AG04450 (cell line): ENCODE measurements around the gene SNAP25. TPM values are rescaled to one million over a fixed set of nuclear protein-coding genes. Genes with fewer than 3 reads are reported as not detected.

Experiments
- CTCF ChIA-PET: fragments of 300-600, 350-600 bp; formaldehyde crosslinking; extraction: SDS; loops from one replicate; lab custom pipeline; 2022; ENCODE audit warnings: antibody characterized with exemption, inconsistent platforms; lab: Charles Lee
- POLR2A ChIA-PET: fragments of 350-600 bp; formaldehyde crosslinking; extraction: SDS; loops from one replicate; lab custom pipeline; 2021; ENCODE audit warnings: antibody characterized with exemption, inconsistent platforms; lab: Yijun Ruan, JAX
- DNase-seq: peaks from one replicate; pipeline ENCODE4 v3.0.0-alpha.2; 2011; ENCODE audit warnings: low read depth, low spot score
- H3K27ac ChIP-seq: one replicate; pipeline ENCODE4 v1.5.1; 2012; ENCODE audit warnings: low read depth, low read length, control low read depth
- H3K27me3 ChIP-seq: one replicate; pipeline ENCODE4 v1.6.0; 2012; ENCODE audit warnings: low read length; ENCODE audit not compliant: control insufficient read depth, insufficient read depth
- H3K4me3 ChIP-seq: 2 replicates; pipeline ENCODE4 v1.5.1; 2011; ENCODE audit warnings: mild to moderate bottlenecking, low read depth, low read length, control low read depth
- H3K9me3 ChIP-seq: 2 replicates; pipeline ENCODE4 v1.5.1; 2012; ENCODE audit warnings: low read length; ENCODE audit not compliant: control insufficient read depth, insufficient read depth
- polyA plus RNA-seq: library from polyadenylated mRNA; depleted of rRNA; stranded (reverse); fragments of >200 nt; gene quantifications from 2 replicates; pipeline ENCODE4 v1.2.3, GENCODE V29; 2011
- TF ChIP-seq, protein P1 (sequence below): IDR thresholded peaks from 2 replicates; pipeline ENCODE4 v1.5.1; 2011; ENCODE audit warnings: low read depth, low read length, control low read depth, inconsistent platforms

SNAP25 gene
- polyA plus RNA-seq, 1 experiment: 6.6 TPM

- Histone ChIP-seq H3K27me3 (peaks cover 8% of the 10 kb centered on the region), H3K4me3 (no peak overlapping the region), H3K27ac (no peak overlapping the region), H3K9me3 (no peaks in the 10 kb centered on the region; the same call in 1 of the 2 replicates)
- CTCF ChIA-PET: interaction anchor here (1.2 kb wide), 1 partner anchor 81 kb away, joined by 3 read pairs; no protein-coding TSS in a partner anchor
- TF ChIP-seq, protein P1, sequence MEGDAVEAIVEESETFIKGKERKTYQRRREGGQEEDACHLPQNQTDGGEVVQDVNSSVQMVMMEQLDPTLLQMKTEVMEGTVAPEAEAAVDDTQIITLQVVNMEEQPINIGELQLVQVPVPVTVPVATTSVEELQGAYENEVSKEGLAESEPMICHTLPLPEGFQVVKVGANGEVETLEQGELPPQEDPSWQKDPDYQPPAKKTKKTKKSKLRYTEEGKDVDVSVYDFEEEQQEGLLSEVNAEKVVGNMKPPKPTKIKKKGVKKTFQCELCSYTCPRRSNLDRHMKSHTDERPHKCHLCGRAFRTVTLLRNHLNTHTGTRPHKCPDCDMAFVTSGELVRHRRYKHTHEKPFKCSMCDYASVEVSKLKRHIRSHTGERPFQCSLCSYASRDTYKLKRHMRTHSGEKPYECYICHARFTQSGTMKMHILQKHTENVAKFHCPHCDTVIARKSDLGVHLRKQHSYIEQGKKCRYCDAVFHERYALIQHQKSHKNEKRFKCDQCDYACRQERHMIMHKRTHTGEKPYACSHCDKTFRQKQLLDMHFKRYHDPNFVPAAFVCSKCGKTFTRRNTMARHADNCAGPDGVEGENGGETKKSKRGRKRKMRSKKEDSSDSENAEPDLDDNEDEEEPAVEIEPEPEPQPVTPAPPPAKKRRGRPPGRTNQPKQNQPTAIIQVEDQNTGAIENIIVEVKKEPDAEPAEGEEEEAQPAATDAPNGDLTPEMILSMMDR: no peak
- POLR2A ChIA-PET: no interaction called here
- DNase-seq: no peak
Measured at GRCh38 chr20:10172998-10173655, 45.5 kb upstream of the SNAP25 start.

DNA sequence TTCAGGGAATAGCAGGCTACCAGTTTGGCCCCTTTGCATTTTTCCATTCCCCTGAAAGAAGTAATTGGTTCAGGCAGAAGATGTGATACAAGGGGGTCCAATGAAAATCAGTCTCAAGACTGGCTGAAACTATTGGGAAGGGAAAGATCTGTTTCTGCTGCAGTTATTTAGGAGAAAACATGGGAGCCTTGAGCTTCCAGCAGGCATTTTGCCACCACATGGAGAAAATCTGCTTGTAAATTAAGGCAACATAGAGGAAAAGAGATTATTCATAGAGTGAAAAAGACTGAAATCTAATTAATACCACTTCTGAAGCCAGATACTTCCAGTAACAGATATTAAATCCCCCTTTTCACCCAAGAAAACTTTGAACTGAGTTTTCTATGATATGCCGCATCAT is 44.2 kb upstream of the SNAP25 start:
- Histone ChIP-seq H3K27ac (no peak overlapping the region), H3K27me3 (peaks cover 6% of the 10 kb centered on the region), H3K4me3 (no peak overlapping the region), H3K9me3 (no peaks in the 10 kb centered on the region; the same call in 1 of the 2 replicates)
- ChIA-PET POLR2A (no interaction called here), CTCF (no interaction called here)
- no peak for DNase-seq
- TF ChIP-seq, protein P1: no peak

- no peak overlapping the region for H3K27ac ChIP-seq
- CTCF ChIA-PET: no interaction called here
- peaks cover 3% of the 10 kb centered on the region for H3K27me3 ChIP-seq
- TF ChIP-seq, protein P1: no peak
- no peaks in the 10 kb centered on the region; the same call in 1 of the 2 replicates for H3K9me3 ChIP-seq
- no peak overlapping the region for H3K4me3 ChIP-seq
- POLR2A ChIA-PET: no interaction called here
- DNase-seq: no peak
Measured at GRCh38 chr20:10177326-10177725, 41.3 kb upstream of the SNAP25 start.

DNA sequence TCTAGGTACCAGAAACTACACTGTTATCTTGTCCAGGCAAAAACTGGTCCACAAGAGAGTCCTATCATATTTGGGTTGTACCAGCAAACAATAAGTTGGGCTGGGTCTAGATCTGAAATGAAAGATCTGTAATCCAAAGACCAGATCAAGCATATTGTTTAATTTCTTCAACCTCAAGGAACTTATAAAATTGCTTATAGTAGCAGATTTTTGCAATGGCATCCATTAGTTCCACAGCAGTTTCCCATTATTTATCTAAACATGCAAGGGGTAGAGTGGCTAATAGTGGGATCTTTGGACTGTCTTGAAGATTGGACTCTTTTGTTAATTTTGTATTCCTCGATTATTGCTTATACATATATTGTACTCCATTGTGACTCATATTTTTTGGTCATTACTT is 40.5 kb upstream of the SNAP25 start:
- H3K9me3 ChIP-seq: no peaks in the 10 kb centered on the region
- CTCF ChIA-PET: no interaction called here

More for the DNA sequence above, 40.5 kb upstream of the SNAP25 start:
- POLR2A ChIA-PET: no interaction called here
- Histone ChIP-seq H3K27me3 (peaks cover 1% of the 10 kb centered on the region), H3K4me3 (no peak overlapping the region), H3K27ac (no peak overlapping the region)
- TF ChIP-seq, protein P1: no peak
- no peak for DNase-seq
